Muscle of leg (tissue), 16 donors: Measurements from ENCODE around the gene ARL16. TPM values are rescaled to one million over a fixed set of nuclear protein-coding genes. Genes with fewer than 3 reads are reported as not detected.

ENCODE experiments used
- DNase-seq: peaks from one replicate; pipeline ENCODE4 v3.0.0; 2013
- H3K27ac ChIP-seq: one replicate; pipeline ENCODE4 v1.5.1; 2013; ENCODE audit warnings: mild to moderate bottlenecking, low read length, control low read depth
- H3K27me3 ChIP-seq: one replicate; pipeline ENCODE4 v1.6.1; 2013; ENCODE audit warnings: low read length; ENCODE audit not compliant: control insufficient read depth, insufficient read depth
- H3K36me3 ChIP-seq: one replicate; pipeline ENCODE4 v1.6.1; 2013; ENCODE audit warnings: low read length; ENCODE audit not compliant: control insufficient read depth, insufficient read depth
- H3K4me1 ChIP-seq: one replicate; pipeline ENCODE4 v1.6.1; 2013; ENCODE audit warnings: low read length; ENCODE audit not compliant: control insufficient read depth, insufficient read depth
- H3K4me3 ChIP-seq: one replicate; pipeline ENCODE4 v1.5.1; 2013; ENCODE audit warnings: low read length, control low read depth
- H3K9me3 ChIP-seq: replicated peaks from 2 replicates; pipeline ENCODE4 v1.6.1; 2013; ENCODE audit warnings: low read depth, low read length; ENCODE audit not compliant: control insufficient read depth
- WGBS: methylation state at CpG from one replicate; pipeline ENCODE4 v1.1.5; 2013; ENCODE audit warnings: missing lambda C conversion rate; ENCODE audit not compliant: insufficient coverage; 5-methylcytosine and 5-hydroxymethylcytosine counted together
- long read RNA-seq, 11 donors: transcript quantifications; one replicate each; lab custom pipeline, GENCODE V29; 2026
- polyA plus RNA-seq, 8 donors: library from polyadenylated mRNA; unstranded; fragments of 120-200 nt; gene quantifications; one replicate each; pipeline versions ENCODE4 v1.2.1 to v1.2.3, GENCODE V29; 2013; ENCODE audit warnings: inconsistent platforms in 1 of 8, low replicate concordance in 1 of 8; ENCODE audit not compliant: insufficient read length in 8 of 8, insufficient read depth in 1 of 8
- total RNA-seq: library from RNA; stranded (reverse); fragments of 120-200 nt; gene quantifications from one replicate; pipeline ENCODE4 v1.2.4, GENCODE V29; 2013

Gene ARL16, protein sequence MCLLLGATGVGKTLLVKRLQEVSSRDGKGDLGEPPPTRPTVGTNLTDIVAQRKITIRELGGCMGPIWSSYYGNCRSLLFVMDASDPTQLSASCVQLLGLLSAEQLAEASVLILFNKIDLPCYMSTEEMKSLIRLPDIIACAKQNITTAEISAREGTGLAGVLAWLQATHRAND
- 32.9 TPM for total RNA-seq
- 10 to 100 TPM; 25.1 to 36.8 (median 31.1) TPM for polyA plus RNA-seq
- long read RNA-seq, donor 1, transcript ARL16-201 (5 exons, 1,227 nt) = major isoform, 12 of 12 reads
- long read RNA-seq, donor 1, partial matches to known transcripts = 0 of 12 reads
- long read RNA-seq, donor 1, other reads (novel, unspliced or antisense) = 0 of 12 reads
- long read RNA-seq, donor 2 = 0 reads
- long read RNA-seq, donor 3, transcript ARL16-201 (5 exons, 1,227 nt) = major isoform, 24 of 25 reads
- long read RNA-seq, donor 3, partial matches to known transcripts = 0 of 25 reads
- long read RNA-seq, donor 3, other reads (novel, unspliced or antisense) = 0 of 25 reads
- long read RNA-seq, donor 4, transcript ARL16-201 (5 exons, 1,227 nt) = major isoform, 12 of 16 reads
- long read RNA-seq, donor 4, partial matches to known transcripts = 0 of 16 reads
- long read RNA-seq, donor 4, other reads (novel, unspliced or antisense) = 0 of 16 reads
- long read RNA-seq, donor 5, transcript ARL16-201 (5 exons, 1,227 nt) = major isoform, 34 of 48 reads
- long read RNA-seq, donor 5, partial matches to known transcripts = 0 of 48 reads
- long read RNA-seq, donor 5, other reads (novel, unspliced or antisense) = 8 of 48 reads
- long read RNA-seq, donor 6, transcript ARL16-201 (5 exons, 1,227 nt) = major isoform, 21 of 23 reads
- long read RNA-seq, donor 6, partial matches to known transcripts = 0 of 23 reads
- long read RNA-seq, donor 6, other reads (novel, unspliced or antisense) = 0 of 23 reads
- long read RNA-seq, donor 7, transcript ARL16-201 (5 exons, 1,227 nt) = major isoform, 14 of 16 reads
- long read RNA-seq, donor 7, partial matches to known transcripts = 0 of 16 reads
- long read RNA-seq, donor 7, other reads (novel, unspliced or antisense) = 0 of 16 reads
- long read RNA-seq, donor 8, transcript ARL16-201 (5 exons, 1,227 nt) = major isoform, 12 of 14 reads
- long read RNA-seq, donor 8, partial matches to known transcripts = 0 of 14 reads
- long read RNA-seq, donor 8, other reads (novel, unspliced or antisense) = 0 of 14 reads
- long read RNA-seq, donor 9, transcript ARL16-201 (5 exons, 1,227 nt) = major isoform, 14 of 22 reads
- long read RNA-seq, donor 9, partial matches to known transcripts = 0 of 22 reads
- long read RNA-seq, donor 9, other reads (novel, unspliced or antisense) = 5 of 22 reads
- long read RNA-seq, donor 10, transcript ARL16-201 (5 exons, 1,227 nt) = major isoform, 24 of 28 reads
- long read RNA-seq, donor 10, partial matches to known transcripts = 0 of 28 reads
- long read RNA-seq, donor 10, other reads (novel, unspliced or antisense) = 0 of 28 reads
- long read RNA-seq, donor 11, transcript ARL16-201 (5 exons, 1,227 nt) = major isoform, 26 of 35 reads
- long read RNA-seq, donor 11, partial matches to known transcripts = 0 of 35 reads
- long read RNA-seq, donor 11, other reads (novel, unspliced or antisense) = 5 of 35 reads

DNA sequence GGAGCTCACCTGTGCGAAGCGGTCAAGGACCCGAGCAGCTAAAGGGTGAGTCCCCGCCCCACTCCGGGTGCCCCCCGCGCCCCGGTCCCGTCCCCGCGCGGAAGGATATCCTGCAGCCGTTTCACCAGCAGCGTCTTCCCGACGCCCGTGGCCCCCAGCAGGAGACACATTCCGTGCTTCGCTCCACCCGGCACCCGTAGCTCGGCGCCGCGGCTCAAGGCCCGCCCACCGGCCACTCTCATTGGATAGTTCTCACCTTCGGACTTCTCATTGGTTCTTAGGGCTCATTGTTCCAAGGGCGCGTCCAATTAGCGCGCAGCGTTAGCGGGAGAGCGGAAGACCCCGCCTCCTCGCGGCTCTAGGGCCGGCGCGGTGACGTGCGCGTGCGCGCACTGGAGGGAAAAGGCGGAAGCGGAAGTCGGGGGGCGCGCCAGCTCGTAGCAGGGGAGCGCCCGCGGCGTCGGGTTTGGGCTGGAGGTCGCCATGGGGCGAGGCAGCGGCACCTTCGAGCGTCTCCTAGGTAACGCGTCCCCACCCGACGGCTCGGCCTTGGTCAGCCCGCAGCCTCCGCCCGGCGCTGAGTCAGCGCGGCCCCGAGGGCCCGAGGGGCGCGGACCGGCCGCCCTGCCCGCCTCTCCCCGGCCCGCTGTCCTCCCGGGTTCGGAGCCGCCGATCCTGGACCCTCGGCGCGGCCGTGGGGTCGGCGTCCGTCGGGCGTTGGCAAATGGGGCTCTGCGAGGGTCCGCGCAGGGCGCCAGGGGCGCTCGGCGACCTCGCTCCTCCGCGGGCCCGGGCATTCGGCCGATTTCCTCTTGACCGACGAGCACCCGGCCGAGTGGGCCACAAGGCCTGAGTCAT, at the start of gene ARL16, which contains the start of gene HGS:
ARL16 (minus strand) TSS at position 214 of the 858 bp plus-strand sequence; CDS start at position 170, 44 bp downstream.
HGS (plus strand) TSS at position 428 of the 858 bp plus-strand sequence; CDS start at position 484, 56 bp downstream.
- no peaks in the 10 kb centered on the region for H3K9me3 ChIP-seq
- H3K27me3 ChIP-seq = no peaks in the 10 kb centered on the region
- H3K4me3 ChIP-seq = peak within 1 kb of the TSS; percentile 76
- WGBS = under 1% methylated on average over 112 of the region's 112 CpGs
- H3K4me1 ChIP-seq = peaks cover 26% of the 10 kb centered on the region
- peak; percentile 100 for DNase-seq
- peak within 1 kb of the TSS; percentile 32 for H3K27ac ChIP-seq
- peaks cover 45% of the 10 kb centered on the region for H3K36me3 ChIP-seq

DNA sequence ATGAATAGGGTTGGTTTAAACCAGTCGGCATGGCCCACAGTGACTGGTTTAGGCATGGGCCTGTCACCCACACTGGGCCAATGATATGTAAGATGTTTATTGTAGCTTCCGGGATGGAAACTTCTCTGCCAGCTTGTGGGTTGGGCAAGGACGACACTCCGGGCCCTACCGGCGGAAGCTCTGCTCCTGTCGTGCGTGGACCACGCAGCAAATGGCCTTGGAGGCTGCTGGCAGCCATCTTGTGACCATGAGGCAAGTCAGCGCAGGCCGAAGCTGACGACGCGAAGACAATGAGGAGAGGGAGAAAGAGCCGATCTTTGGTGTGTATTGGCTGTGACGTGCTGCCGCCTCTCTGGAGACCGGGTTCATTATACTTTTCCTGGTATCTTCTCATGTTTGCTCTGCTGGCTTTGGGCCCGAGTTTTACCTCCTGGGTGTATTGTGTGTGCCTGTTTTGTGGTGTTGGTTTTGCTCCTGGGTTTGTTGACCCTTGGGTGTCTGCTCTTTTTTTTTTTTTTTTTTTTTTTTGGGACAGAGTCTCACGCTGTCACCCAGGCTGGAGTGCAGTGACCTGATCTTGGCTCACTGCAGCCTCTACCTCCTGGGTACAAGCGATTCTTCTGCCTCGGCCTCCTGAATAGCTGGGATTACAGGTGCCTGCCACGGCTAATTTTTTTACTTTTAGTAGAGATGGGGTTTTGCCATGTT, 43.9 kb upstream of the ARL16 start:
- Histone ChIP-seq H3K27ac (no peak overlapping the region), H3K4me1 (peaks cover 6% of the 10 kb centered on the region), H3K36me3 (no peaks in the 10 kb centered on the region), H3K4me3 (no peak overlapping the region), H3K27me3 (peaks cover 10% of the 10 kb centered on the region), H3K9me3 (no peaks in the 10 kb centered on the region)
- DNase-seq = no peak
- 90% methylated on average over 20 of the region's 23 CpGs for WGBS

DNA sequence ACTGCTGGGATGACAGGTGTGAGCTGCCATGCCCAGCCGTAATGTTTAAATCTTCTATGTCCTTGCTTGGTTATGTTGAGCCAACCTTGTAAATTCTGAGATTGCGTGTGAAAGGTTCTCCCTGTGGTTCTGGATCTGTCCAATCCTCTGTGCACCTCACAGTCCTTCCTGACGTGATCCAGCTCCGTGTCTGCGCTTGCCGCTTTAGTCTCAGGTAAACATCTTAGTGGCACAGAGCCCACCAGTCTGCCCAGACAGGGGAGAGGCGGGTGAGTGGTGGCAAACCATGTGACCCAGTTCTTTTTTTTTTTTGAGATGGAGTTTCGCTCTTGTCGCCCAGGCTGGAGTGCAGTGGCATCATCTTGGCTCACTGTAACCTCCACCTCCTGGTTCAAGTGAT, 42.4 kb upstream of the ARL16 start:
- H3K27me3 ChIP-seq = peaks cover 10% of the 10 kb centered on the region
- WGBS = 71% methylated on average over 7 of the region's 9 CpGs
- H3K4me3 ChIP-seq = no peak overlapping the region
- no peaks in the 10 kb centered on the region for H3K9me3 ChIP-seq
- H3K27ac ChIP-seq = no peak overlapping the region
- no peak for DNase-seq
- H3K4me1 ChIP-seq = peaks cover 4% of the 10 kb centered on the region
- H3K36me3 ChIP-seq = no peaks in the 10 kb centered on the region

DNA sequence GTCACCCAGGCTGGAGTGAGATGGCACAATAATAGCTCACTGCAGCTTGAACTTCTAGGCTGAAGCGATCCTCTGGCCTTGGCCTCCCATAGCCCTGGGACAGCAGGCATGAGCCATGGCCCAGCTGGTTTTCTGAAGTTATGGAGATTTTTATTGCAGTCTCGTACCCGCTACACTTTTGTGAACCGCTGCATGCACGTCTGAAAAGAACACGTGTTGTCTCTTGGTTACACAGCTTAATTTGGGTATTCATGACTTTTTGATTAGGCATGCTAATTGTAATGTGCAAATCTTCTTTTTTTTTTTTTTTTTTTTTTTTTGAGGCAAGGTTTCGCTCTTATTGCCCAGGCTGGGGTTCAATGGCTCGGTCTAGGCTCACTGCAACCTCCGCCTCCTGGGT, 41.8 kb upstream of the ARL16 start:
- H3K27ac ChIP-seq = no peak overlapping the region
- H3K4me3 ChIP-seq = no peak overlapping the region
- no peaks in the 10 kb centered on the region for H3K36me3 ChIP-seq
- no peak for DNase-seq
- peaks cover 2% of the 10 kb centered on the region for H3K4me1 ChIP-seq
- H3K9me3 ChIP-seq = no peaks in the 10 kb centered on the region
- H3K27me3 ChIP-seq = peaks cover 10% of the 10 kb centered on the region
- WGBS = 83% methylated on average over 8 of the region's 9 CpGs

DNA sequence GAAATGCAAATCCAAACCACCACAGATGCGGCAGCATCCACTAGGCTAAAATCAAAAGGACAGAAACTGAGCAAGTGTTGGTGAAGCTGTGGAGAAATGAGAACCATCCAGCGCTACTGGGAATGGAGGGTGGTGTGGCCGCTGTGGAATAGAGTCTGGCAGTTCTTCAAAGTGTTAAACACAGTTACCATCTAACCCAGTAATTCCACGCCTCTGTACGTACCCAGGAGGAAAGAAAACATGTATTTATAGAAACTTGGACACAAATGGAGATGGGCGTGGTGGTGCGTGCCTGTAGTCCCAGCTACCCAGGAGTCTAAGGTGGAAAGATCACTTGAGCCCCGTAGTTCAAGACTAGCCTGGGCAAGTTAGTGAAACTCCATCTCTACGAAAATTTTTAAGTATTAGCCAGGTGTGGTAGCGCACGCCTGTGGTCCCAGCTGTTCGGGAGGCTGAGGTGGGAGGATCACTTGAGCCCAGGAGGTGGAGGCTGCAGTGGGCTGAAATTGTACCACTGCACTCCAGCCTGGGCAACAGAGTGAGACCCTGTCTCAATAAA, 40.1 kb upstream of the ARL16 start:
- H3K27ac ChIP-seq = no peak overlapping the region
- no peaks in the 10 kb centered on the region for H3K36me3 ChIP-seq
- H3K9me3 ChIP-seq = no peaks in the 10 kb centered on the region
- WGBS = 76% methylated on average over 7 of the region's 12 CpGs
- H3K27me3 ChIP-seq = peaks cover 8% of the 10 kb centered on the region
- no peak for DNase-seq
- peaks cover 7% of the 10 kb centered on the region for H3K4me1 ChIP-seq
- no peak overlapping the region for H3K4me3 ChIP-seq

DNA sequence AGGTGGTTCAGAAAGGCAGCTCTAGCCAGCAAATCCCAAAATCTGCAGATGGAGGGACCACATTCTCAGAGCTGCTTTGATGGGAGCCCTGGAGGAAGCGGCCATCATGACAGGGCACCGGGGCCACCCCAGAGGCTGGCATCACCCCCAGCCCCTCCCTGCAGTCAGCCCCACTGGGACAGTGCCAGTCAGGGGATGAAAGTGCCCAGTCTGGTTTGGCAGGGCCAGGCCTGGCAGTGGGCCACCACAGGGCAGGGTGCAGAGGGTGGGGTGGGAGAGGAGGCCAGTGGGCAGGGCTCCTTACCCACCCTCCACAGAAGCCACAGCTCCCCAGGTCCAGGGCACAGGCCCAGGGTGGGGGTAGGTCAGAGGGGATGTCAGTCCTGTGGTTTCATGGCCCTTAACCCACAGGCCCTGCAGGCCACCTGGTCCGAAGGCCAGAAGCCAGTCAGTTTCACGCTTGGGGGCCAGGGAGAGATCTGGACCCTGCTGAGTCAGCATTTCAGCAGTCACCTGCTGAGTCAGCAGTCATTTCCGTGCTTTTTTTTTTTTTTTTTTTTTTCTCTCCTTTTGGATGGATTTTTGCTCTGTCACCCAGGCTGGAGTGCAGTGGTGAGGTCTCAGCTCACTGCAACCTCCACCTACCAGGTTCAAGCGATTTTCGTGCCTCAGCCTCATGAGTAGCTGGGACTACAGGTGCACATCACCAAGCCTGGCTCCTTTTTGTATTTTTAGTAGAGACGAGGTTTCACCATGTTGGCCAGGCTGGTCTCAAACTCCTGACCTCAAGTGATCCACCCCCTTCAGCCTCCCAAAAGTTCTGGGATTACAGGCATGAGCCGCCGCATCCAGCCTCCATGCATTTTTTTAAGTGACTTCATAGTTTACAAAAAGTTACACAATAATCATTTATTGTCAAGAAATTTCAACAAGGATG, 38.9 kb upstream of the ARL16 start:
- H3K36me3 ChIP-seq = peaks cover 2% of the 10 kb centered on the region
- H3K27ac ChIP-seq = no peak overlapping the region
- H3K9me3 ChIP-seq = no peaks in the 10 kb centered on the region
- peaks cover 8% of the 10 kb centered on the region for H3K27me3 ChIP-seq
- no peak for DNase-seq
- WGBS = 66% methylated on average over 8 of the region's 10 CpGs
- no peak overlapping the region for H3K4me3 ChIP-seq
- peaks cover 7% of the 10 kb centered on the region for H3K4me1 ChIP-seq

DNA sequence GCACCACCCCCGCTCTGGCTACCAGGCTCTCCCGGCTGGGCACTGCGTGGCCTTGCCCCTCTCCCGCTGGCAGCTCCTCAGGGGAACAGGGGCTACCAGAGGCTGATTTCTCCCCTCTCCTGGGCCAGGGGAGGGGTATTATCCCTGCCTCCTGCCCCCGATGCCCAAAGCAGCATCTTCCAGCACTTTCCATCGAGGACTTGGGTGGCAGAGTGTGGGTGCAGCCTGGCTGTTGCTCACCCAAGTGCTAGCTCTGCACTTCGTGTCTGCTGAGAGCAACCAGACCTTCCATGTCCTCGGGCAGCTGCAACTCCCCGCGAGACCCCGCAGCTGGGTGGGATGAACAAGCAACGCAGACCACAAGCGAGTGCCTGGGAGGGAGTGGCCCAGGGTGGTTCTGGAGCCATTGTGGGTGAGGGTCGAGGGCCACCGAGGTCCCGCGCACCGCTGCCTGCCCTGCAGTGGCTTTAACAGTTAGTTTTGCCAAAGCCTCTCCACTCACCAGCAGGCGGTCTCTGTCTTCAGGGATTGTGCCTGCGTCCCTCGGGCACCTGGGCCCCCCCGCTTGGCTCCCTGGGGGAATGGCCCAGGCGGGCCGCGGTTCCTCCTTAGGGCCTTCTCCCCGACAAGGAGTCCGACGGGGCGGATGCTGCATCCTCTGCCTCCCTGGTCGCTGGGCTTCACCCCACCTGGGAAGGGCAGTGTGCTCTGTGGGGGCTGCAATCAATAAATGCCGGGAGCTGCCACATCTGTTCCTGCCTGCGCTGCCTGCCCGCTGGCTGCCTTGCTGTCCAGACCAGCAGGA, 36.9 kb upstream of the ARL16 start:
- no peaks in the 10 kb centered on the region for H3K9me3 ChIP-seq
- peaks cover 7% of the 10 kb centered on the region for H3K4me1 ChIP-seq
- WGBS = 80% methylated on average over 17 of the region's 33 CpGs
- peaks cover 8% of the 10 kb centered on the region for H3K27me3 ChIP-seq
- H3K4me3 ChIP-seq = no peak overlapping the region
- no peak overlapping the region for H3K27ac ChIP-seq
- no peak for DNase-seq
- peaks cover 2% of the 10 kb centered on the region for H3K36me3 ChIP-seq
